Liver (tissue), 9 donors: ENCODE data around the gene MRPS14. TPM values are rescaled to one million over a fixed set of nuclear protein-coding genes. Genes with fewer than 3 reads are reported as not detected.

Source experiments
- DNase-seq: peaks from one replicate; pipeline ENCODE4 v3.0.0-alpha.2; 2017; ENCODE audit warnings: low spot score
- H3K27ac ChIP-seq, 2 donors: one replicate each; pipeline ENCODE4 v1.7.0; 2013; ENCODE audit warnings: inconsistent platforms in 2 of 2, low read length in 2 of 2, control low read depth in 1 of 2, low read depth in 1 of 2, mild to moderate bottlenecking in 1 of 2
- H3K27me3 ChIP-seq, 4 donors: one replicate each; pipeline versions ENCODE4 v1.6.1 to v1.7.0; 2013; ENCODE audit warnings: low read length in 3 of 4, inconsistent platforms in 1 of 4, mild to moderate bottlenecking in 1 of 4, moderate library complexity in 1 of 4; ENCODE audit not compliant: control insufficient read depth in 4 of 4, insufficient read depth in 4 of 4
- H3K36me3 ChIP-seq, 4 donors: one replicate each; pipeline versions ENCODE4 v1.6.1 to v1.7.0; 2013; ENCODE audit warnings: low read length in 3 of 4, mild to moderate bottlenecking in 3 of 4, low read depth in 1 of 4, moderate library complexity in 1 of 4; ENCODE audit not compliant: control insufficient read depth in 4 of 4, insufficient read depth in 3 of 4
- H3K4me1 ChIP-seq, 4 donors: one replicate each; pipeline versions ENCODE4 v1.6.1 to v1.7.0; 2013; ENCODE audit warnings: low read length in 3 of 4, mild to moderate bottlenecking in 3 of 4, moderate library complexity in 1 of 4; ENCODE audit not compliant: control insufficient read depth in 4 of 4, insufficient read depth in 4 of 4
- H3K4me3 ChIP-seq, 3 donors: one replicate each; pipeline versions ENCODE4 v1.6.1 to v1.7.0; 2013; ENCODE audit warnings: low read length in 3 of 3, control low read depth in 1 of 3, low read depth in 1 of 3, mild to moderate bottlenecking in 1 of 3
- H3K9ac ChIP-seq, 2 donors: one replicate each; pipeline ENCODE4 v1.7.0; 2013; ENCODE audit warnings: low read length in 2 of 2, mild to moderate bottlenecking in 2 of 2, moderate library complexity in 2 of 2, control low read depth in 1 of 2, low read depth in 1 of 2
- H3K9me3 ChIP-seq, 4 donors: one replicate each; pipeline versions ENCODE4 v1.6.1 to v1.7.0; 2013; ENCODE audit warnings: low read length in 3 of 4; ENCODE audit not compliant: control insufficient read depth in 4 of 4
- ATF3 ChIP-seq: IDR thresholded peaks from 2 replicates; pipeline ENCODE4 v1.6.1; 2016; ENCODE audit warnings: antibody characterized with exemption
- EGR1 ChIP-seq, 2 donors: IDR thresholded peaks; 2 replicates each; pipeline ENCODE4 v1.6.1; 2016 to 2018; ENCODE audit warnings: antibody characterized with exemption in 2 of 2, low read depth in 2 of 2
- FOXA1 ChIP-seq: IDR thresholded peaks from 2 replicates; pipeline ENCODE4 v1.6.1; 2016; ENCODE audit warnings: antibody characterized with exemption
- FOXA2 ChIP-seq: IDR thresholded peaks from 2 replicates; pipeline ENCODE4 v1.6.1; 2016; ENCODE audit warnings: antibody characterized with exemption
- GABPA ChIP-seq, 2 donors: IDR thresholded peaks in 1 of 2; conservative IDR thresholded peaks in 1 of 2; 2 replicates each; pipeline ENCODE4 v1.6.1; 2016; ENCODE audit warnings: antibody characterized with exemption in 2 of 2, mild to moderate bottlenecking in 1 of 2, moderate library complexity in 1 of 2
- HNF4A ChIP-seq, 2 donors: conservative IDR thresholded peaks; 2 replicates each; pipeline ENCODE4 v1.6.1; 2016; ENCODE audit warnings: antibody characterized with exemption in 2 of 2, mild to moderate bottlenecking in 2 of 2
- JUND ChIP-seq, 2 donors: IDR thresholded peaks; 2 replicates each; pipeline ENCODE4 v1.6.1; 2016; ENCODE audit warnings: antibody characterized with exemption in 2 of 2
- NR2F2 ChIP-seq: IDR thresholded peaks from 2 replicates; pipeline ENCODE4 v1.6.1; 2016; ENCODE audit warnings: antibody characterized with exemption
- RAD21 ChIP-seq, 2 donors: IDR thresholded peaks; 2 replicates each; pipeline ENCODE4 v1.6.1; 2016; ENCODE audit warnings: antibody characterized with exemption in 2 of 2, mild to moderate bottlenecking in 2 of 2
- REST ChIP-seq: IDR thresholded peaks from 2 replicates; pipeline ENCODE4 v1.6.1; 2016; ENCODE audit warnings: antibody characterized with exemption, mild to moderate bottlenecking
- RXRA ChIP-seq, 2 donors: IDR thresholded peaks; 2 replicates each; pipeline ENCODE4 v1.6.1; 2017 to 2018; ENCODE audit warnings: antibody characterized with exemption in 2 of 2, mild to moderate bottlenecking in 1 of 2
- SP1 ChIP-seq: IDR thresholded peaks from 2 replicates; pipeline ENCODE4 v1.6.1; 2018; ENCODE audit warnings: antibody characterized with exemption, mild to moderate bottlenecking
- TAF1 ChIP-seq: conservative IDR thresholded peaks from 2 replicates; pipeline ENCODE4 v1.6.1; 2016; ENCODE audit warnings: antibody characterized with exemption, mild to moderate bottlenecking
- YY1 ChIP-seq: IDR thresholded peaks from 2 replicates; pipeline ENCODE4 v1.6.1; 2016; ENCODE audit warnings: antibody characterized with exemption, mild to moderate bottlenecking
- ZBTB33 ChIP-seq: IDR thresholded peaks from 2 replicates; pipeline ENCODE4 v1.6.1; 2016; ENCODE audit warnings: antibody characterized with exemption
- WGBS: extraction: QIAGEN DNeasy Blood & Tissue Kit; methylation state at CpG from one replicate; pipeline ENCODE4 v1.1.7; 2013; 5-methylcytosine and 5-hydroxymethylcytosine counted together
- polyA plus RNA-seq, 2 donors: library from polyadenylated mRNA; stranded (reverse) in 1 of 2; unstranded in 1 of 2; fragments of 200-250 nt in 1 of 2; fragments of >200 nt in 1 of 2; fragmentation: Nextera tagmentation in 1 of 2; extraction: Ambion mirVana in 1 of 2; gene quantifications; one replicate each; pipeline versions ENCODE4 v1.2.1 to v1.2.3, GENCODE V29; 2013 to 2015
- total RNA-seq, 2 donors: library from RNA; depleted of rRNA; stranded (reverse); fragments of >200 nt; gene quantifications; one replicate each; pipeline ENCODE4 v1.2.3, GENCODE V29; 2014
- donor health status: healthy.
- donor health status: healthy.
- donor health status: healthy.
- donor health status: healthy.
- donor health status: healthy.

Gene MRPS14
- total and polyA plus RNA-seq, 4 donors, result 14.9 to 41.4 (median 22.4) TPM

GRCh38 chr1:174989536-174990220 lies 33.5 kb downstream of the MRPS14 start:
- H3K36me3 ChIP-seq, result no peaks in the 10 kb centered on the region
- H3K4me3 ChIP-seq, result no peak overlapping the region
- no peak for TF ChIP-seq YY1
- H3K27me3 ChIP-seq, result no peaks in the 10 kb centered on the region
- peak overlapping the region in 1 of 2 donors; percentile 66 for H3K9ac ChIP-seq
- H3K9me3 ChIP-seq, result no peaks in the 10 kb centered on the region
- peaks cover 2 to 11% (median 7%) of the 10 kb centered on the region in 4 donors for H3K4me1 ChIP-seq
- WGBS, result 48% methylated on average over 5 of the region's 5 CpGs
- peak overlapping the region; percentile 9 to 85 for H3K27ac ChIP-seq
- DNase-seq, result no peak

GRCh38 chr1:174988986-174989385 lies 34.2 kb downstream of the MRPS14 start:
- Histone ChIP-seq H3K9me3 (no peaks in the 10 kb centered on the region), H3K27ac (no peak overlapping the region), H3K4me3 (no peak overlapping the region), H3K4me1 (peaks cover 2 to 11% (median 7%) of the 10 kb centered on the region in 4 donors), H3K27me3 (no peaks in the 10 kb centered on the region), H3K9ac (no peak overlapping the region), H3K36me3 (no peaks in the 10 kb centered on the region)
- no peak for DNase-seq
- 93% methylated on average over 3 of the region's 3 CpGs for WGBS
- TF ChIP-seq YY1 (no peak), ZBTB33 (no peak), ATF3 (no peak), GABPA (IDR thresholded peaks at IDR 0.05 in 1 of 2, conservative IDR thresholded peaks at IDR 0.05 in 1 of 2) (no peak), RAD21 (IDR thresholded peaks at IDR 0.05) (no peak)

- H3K4me3 ChIP-seq, result no peak overlapping the region
- DNase-seq, result no peak
- no peaks in the 10 kb centered on the region for H3K9me3 ChIP-seq
- no peaks in the 10 kb centered on the region for H3K27me3 ChIP-seq
- H3K9ac ChIP-seq, result no peak overlapping the region
- peaks cover 2 to 11% (median 7%) of the 10 kb centered on the region in 4 donors for H3K4me1 ChIP-seq
- no peaks in the 10 kb centered on the region for H3K36me3 ChIP-seq
- H3K27ac ChIP-seq, result no peak overlapping the region
- TF ChIP-seq REST (no peak), RXRA (IDR thresholded peaks at IDR 0.05) (no peak), RAD21 (IDR thresholded peaks at IDR 0.05) (no peak), TAF1 (no peak), GABPA (IDR thresholded peaks at IDR 0.05 in 1 of 2, conservative IDR thresholded peaks at IDR 0.05 in 1 of 2) (no peak), JUND (IDR thresholded peaks at IDR 0.05) (no peak), YY1 (no peak), HNF4A (conservative IDR thresholded peaks at IDR 0.05) (no peak), SP1 (no peak), NR2F2 (no peak), EGR1 (IDR thresholded peaks at IDR 0.05; ENCODE audit: low read depth in 2 of 2) (no peak), ZBTB33 (no peak), FOXA2 (no peak), FOXA1 (no peak)
Observed at GRCh38 chr1:174988539-174988938, 34.7 kb downstream of the MRPS14 start.
